Hematopoietic multipotent progenitor cell (in vitro differentiated cells): ENCODE data around the gene DTX1. TPM values are rescaled to one million over a fixed set of nuclear protein-coding genes. Genes with fewer than 3 reads are reported as not detected.

Experiments
- DNase-seq, 3 donors: peaks; one replicate each; pipeline ENCODE4 v3.0.0-alpha.2; 2011 to 2015; ENCODE audit warnings: low read depth in 2 of 3, low spot score in 2 of 3
- total RNA-seq: library from RNA; depleted of rRNA; stranded (reverse); fragments of >200 nt; gene quantifications from one replicate; pipeline ENCODE4 v1.2.3, GENCODE V29; 2012

Gene DTX1
- total RNA-seq = 1.1 TPM

- DNase-seq = peak in 1 of 3 donors; percentile 22
Measured at GRCh38 chr12:113056631-113057488, at the start of gene DTX1. DTX1 (plus strand) TSS chr12:113056730; CDS start chr12:113058193, 1,463 bp downstream.

GRCh38 chr12:113007166-113007565, 49.4 kb upstream of the DTX1 start:
- DNase-seq = no peak

GRCh38 chr12:113010701-113011100, 45.8 kb upstream of the DTX1 start:
- DNase-seq = no peak

GRCh38 chr12:113014565-113014964, 42.0 kb upstream of the DTX1 start:
- DNase-seq = no peak

- no peak for DNase-seq
Measured at GRCh38 chr12:113016796-113017195, 39.7 kb upstream of the DTX1 start.

- DNase-seq = no peak
Measured at GRCh38 chr12:113019025-113019424, 37.5 kb upstream of the DTX1 start.

- DNase-seq = no peak
Measured at GRCh38 chr12:113021500-113021899, 35.0 kb upstream of the DTX1 start.

- no peak for DNase-seq
Measured at GRCh38 chr12:113022563-113023297, 33.8 kb upstream of the DTX1 start.

- no peak for DNase-seq
Measured at GRCh38 chr12:113027726-113028125, 28.8 kb upstream of the DTX1 start.

- DNase-seq = peak in 2 of 3 donors; percentile 25 to 66
Measured at GRCh38 chr12:113030875-113031525, 25.5 kb upstream of the DTX1 start.

GRCh38 chr12:113039911-113040445, 16.6 kb upstream of the DTX1 start:
- DNase-seq = no peak

- no peak for DNase-seq
Measured at GRCh38 chr12:113040722-113041171, 15.8 kb upstream of the DTX1 start.

GRCh38 chr12:113041560-113041959, 15.0 kb upstream of the DTX1 start:
- DNase-seq = no peak

GRCh38 chr12:113043240-113043639, 13.3 kb upstream of the DTX1 start:
- no peak for DNase-seq

GRCh38 chr12:113044516-113044915, 12.0 kb upstream of the DTX1 start:
- DNase-seq = no peak

- DNase-seq = peak; percentile 50 to 78 (median 65)
Measured at GRCh38 chr12:113048716-113049127, 7.8 kb upstream of the DTX1 start.

GRCh38 chr12:113049976-113050742, 6.4 kb upstream of the DTX1 start:
- peak in 1 of 3 donors; percentile 19 for DNase-seq

- DNase-seq = no peak
Measured at GRCh38 chr12:113050795-113051194, 5.7 kb upstream of the DTX1 start.

GRCh38 chr12:113051759-113052158, 4.8 kb upstream of the DTX1 start:
- DNase-seq = no peak

GRCh38 chr12:113052326-113052725, 4.2 kb upstream of the DTX1 start:
- no peak for DNase-seq
